ENCODE data around the gene USP28.
"Not testable (repeated sequence)": the region's sequence is repeated elsewhere in the genome, so short reads cannot be mapped to it uniquely, and the experiment has no call there.

The USP28 gene

DNA sequence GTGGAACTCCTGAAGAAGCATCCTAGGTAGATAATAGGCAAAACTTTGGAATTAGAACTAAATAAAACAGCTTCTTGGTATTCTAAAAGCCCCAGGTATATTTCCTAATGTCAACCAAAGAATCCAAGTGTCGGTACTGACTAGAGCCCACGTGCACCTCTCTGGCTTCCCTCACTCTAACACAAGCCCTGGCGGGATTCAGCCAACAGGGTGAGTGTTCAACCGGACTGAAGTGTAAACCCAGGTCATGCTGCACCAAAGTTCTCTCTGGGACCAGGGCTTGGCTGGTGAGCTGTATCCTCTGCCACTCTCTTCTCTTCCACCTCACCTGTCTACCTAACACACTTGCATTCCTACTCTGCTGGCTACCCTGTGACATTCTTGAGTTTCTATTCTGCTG is 40.1 kb downstream of the USP28 start:
- DNase-seq, result no peak

DNA sequence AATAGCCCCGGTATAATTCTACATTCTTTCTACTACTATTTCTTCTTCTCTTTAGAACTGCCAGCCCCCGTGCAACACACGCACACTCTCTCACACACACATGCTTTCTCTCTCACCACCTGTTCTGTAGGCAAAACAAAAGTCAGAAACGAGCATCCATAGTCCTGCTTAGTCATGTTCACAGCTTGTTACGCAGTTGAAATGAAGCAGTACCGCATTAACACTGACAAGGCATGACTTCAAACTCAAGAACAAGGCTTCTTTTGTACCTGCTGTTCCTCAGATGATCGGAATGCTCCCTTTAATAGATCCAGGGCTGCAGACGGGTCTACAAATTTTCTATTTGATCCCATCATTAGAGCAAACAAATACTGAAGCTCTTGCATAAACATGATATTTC is 42.2 kb downstream of the USP28 start:
- no peak for DNase-seq

DNA sequence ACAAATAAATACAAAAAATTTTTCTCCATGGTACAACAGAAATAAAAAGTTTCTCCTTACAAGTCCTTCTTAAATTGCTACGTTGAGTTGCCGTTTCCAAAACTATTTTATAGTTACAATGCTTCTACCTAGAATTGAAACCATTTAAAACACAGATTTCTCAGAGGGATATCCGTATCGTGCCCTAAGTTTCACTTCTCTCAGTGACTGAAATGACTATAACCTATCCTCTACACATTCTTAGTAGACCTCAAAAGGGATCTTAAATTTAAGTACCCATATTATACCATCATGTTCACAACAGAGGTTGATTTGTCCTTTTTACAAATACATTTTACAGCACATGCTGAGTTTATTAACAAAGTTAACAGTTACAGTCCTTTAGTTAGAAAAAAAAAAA is 44.1 kb downstream of the USP28 start:
- no peak for DNase-seq

DNA sequence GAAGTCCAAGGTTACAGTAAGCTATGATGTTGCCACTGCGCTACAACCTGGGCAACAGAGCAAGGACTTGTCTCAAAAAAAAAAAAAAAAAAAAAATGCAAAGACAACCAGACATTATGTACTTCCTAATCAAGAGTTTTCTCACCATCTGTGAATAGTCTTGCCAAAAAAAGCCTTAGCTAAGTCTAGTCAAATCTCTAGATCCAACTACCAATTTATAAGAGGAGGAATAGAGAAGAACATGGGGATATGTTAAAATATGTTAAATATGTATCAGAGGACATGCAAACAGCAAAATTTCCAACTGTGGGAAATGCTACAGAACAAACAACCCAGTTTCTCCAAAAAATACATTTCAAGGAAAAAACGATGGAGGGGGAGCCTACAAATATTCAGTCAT is 45.6 kb downstream of the USP28 start:
- no peak for DNase-seq

DNA sequence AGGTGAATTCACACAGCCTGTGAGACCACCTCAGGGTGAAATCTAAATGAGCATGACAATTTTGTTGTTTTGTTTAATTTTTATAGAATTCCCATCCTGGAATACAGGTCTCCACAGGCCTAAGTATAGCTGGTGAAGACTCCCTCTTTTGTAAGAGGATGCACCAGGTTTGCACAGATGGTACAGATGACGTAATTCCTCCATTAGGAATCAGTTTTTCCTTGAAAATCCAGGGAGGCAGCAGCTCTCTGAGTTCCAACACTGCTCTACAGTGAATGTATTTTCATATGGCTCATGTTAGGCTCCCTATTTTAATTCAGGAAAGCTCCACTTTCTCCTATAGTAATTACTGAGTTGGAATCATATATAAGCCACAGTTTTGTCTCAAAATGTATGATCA is 47.2 kb downstream of the USP28 start:
- no peak for DNase-seq

DNA sequence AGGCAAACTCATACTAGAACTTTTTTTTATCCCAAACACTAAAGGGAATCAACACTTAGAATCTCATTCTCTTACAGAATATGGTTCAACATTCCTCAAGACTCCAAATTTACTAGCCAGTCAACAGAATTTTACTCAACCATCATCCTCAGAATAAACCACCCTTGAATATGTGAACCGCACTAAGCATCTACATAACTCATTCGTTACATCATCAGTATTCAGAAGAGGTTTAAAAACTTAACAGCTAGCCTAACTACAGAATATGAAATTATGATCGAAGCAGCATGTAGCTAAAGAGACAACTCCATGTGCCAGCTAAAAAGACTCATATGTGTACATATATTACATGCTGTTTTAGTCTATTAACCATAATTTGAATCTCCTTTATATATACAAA is 47.9 kb downstream of the USP28 start:
- DNase-seq, result no peak

DNA sequence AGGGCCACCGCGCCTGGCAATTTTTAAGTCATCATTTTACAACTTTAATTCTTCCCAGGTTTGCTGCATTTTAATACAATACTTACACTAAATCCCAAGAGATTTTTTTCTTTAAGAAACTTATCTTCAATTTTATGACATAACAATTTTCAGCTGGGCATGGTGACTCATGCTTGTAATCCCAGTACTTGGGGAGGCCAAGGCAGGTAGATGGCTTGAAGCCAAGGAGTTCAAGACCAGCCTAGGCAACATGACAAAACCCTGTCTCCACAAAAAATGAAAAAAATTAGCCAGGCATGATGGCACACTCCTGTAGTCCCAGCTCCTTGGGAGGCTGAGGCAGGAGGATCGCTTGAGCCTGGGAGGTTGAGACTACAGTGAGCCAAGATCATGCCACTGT is 56.9 kb downstream of the USP28 start:
- DNase-seq, result no peak

DNA sequence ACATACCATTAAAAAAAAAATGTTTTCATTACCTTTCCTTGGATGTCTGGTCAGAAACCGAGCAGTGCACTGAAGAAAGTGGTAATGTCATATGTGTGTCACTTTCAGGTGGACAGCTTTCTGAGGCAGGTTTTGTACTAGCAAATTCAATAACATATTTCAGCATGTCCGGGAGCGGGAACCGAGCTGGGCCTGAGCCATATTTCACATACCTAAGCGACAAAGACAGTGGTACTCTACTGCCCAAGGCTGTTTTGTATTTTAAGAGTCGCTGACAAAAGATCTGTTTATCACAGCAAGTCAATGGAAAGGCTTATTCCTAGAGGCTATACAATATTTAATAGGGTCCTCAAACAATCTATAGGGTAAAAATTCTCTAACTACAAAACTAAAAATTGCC is 57.7 kb downstream of the USP28 start:
- DNase-seq, result no peak

DNA sequence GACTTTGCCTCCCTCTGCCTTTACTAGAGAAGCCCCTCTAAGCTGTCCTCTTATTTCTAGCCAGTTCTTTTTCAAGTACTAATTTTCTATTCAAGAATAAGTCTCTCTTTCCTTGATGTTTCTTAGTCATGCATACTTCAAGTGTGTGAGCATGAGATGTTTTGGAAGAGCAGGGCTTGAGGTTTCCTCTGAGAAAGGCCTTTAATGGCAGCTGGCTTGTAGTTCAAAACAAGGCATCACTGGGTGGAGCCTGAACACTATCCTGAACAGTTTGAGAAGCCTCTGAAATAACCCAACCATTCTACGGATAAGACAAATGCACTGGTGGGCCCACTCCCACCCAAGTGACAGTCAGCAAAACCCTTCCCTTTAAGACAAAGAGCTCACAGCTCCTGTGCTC is 58.2 kb downstream of the USP28 start:
- no peak for DNase-seq

DNA sequence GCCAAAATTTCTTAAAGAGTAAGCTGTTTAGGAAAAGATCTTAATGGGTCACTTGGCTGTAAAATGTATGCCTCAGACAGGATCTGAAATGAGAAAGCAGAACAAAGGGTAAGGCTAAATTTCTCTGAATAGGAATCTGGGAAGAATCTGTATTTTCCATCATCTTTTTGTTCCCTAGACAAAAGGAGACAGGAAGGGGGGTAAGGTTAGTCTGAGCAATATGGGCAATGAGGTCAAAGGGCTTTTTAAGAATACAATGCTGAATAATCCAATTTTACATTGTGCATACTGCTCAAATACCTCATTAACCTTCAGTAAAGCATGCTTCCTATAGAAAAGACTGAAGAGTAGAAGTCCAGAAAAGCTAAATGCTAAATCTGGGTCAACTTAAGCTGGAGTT is 61.2 kb downstream of the USP28 start:
- DNase-seq, result no peak

DNA sequence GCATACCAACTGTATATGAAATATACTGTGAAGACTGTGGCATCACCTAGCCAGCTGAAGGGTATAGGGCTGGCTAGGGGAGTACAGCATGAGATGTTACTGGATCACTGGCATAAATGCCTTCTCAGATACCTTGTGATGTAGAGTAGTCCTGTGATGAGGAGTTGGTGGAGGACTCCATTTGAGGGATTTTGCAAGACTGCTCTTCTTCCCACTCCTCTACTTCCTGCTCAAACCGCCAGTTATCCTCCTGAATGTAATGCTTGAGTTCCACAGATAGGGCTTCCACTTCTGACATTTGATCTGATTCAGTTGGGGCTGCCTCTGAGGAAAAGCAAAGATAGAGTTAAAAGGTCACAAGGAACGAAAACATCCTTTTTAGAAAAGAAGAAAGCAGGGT is 66.4 kb downstream of the USP28 start:
- DNase-seq, result peak; percentile 2 to 54 (median 38)

DNA sequence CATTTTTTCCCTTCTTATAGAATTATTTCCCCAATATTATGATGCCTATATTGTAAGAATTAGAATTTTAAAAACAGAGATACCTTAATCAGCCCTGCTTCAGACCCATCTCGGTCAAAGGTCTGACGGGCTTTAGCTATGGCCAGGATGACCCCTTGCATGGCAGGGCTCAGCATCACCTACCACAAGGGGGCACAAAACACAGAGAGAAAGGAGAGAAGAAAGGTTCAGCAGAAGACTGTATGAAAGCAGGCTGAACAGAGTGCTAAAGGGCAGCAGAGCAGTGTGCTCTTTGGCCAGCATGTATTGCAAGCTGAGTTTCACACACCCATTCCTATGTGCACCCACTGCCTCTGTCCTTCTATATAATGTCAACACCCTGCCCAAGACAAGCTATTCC is 69.0 kb downstream of the USP28 start:
- peak; percentile 9 to 31 (median 20) for DNase-seq

DNA sequence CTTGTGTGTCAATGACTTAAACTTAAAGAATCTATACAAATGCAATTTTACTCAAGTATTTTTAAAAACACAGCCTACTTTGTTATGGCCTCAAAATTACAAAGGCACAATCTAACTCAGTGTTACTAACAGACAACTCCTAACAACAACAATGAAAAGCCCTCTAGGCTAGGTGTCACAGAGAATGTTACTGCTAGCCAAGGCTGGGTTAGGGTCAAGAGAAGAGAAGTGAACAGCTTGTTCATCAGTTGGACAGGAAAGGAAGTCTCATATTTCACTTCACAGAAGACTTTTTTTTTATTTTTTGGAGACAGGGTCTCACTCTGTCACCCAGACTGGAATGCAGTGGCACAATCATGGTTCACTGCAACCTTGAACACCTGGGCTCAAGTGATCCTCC is 69.7 kb downstream of the USP28 start:
- no peak for DNase-seq

DNA sequence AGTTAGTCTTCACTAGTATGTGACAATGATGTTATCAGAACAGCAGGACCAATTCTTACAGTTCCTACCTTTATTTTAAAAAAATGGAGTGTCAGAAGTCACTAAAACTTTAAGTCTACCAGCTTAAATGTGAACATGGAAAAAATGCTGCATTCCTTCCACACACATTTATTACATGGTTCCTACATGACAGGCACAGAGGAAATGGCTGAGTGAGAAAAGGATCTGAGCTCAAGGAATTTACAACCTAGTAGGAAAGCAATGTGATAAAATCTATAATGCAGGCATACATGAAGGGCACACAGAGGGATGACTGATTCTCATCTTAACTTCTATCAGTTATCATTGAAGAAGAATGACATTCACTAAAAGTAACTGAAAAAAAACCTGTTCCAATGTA is 72.8 kb downstream of the USP28 start:
- no peak for DNase-seq

DNA sequence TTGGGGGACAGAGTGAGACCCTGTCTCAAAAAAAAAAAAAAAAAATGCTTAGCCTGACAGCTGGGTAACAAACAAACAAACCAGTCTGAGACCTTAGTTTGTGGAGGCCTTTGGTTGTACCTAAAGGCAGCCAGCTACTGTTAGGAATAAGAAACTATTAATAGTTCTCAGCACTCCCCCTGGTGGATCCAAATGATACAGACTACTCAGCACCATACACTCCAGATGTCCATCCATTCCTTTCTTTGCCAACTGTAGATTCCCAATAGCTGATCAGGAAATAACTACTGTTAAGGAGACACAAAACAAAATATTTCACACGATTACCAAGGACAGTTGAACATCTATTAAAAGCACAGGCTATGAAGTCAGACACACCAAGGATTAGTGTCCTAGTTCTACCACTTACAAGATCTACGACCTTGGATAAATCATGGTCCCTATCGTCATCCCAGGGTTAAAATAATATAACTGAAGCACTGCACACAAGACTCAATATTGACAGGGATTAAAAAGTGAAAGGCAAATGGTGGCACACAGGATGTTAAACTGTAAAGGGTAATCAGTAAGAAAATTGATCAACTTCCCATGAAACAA is 78.6 kb downstream of the USP28 start:
- DNase-seq, result peak; percentile 30 to 67 (median 46)

DNA sequence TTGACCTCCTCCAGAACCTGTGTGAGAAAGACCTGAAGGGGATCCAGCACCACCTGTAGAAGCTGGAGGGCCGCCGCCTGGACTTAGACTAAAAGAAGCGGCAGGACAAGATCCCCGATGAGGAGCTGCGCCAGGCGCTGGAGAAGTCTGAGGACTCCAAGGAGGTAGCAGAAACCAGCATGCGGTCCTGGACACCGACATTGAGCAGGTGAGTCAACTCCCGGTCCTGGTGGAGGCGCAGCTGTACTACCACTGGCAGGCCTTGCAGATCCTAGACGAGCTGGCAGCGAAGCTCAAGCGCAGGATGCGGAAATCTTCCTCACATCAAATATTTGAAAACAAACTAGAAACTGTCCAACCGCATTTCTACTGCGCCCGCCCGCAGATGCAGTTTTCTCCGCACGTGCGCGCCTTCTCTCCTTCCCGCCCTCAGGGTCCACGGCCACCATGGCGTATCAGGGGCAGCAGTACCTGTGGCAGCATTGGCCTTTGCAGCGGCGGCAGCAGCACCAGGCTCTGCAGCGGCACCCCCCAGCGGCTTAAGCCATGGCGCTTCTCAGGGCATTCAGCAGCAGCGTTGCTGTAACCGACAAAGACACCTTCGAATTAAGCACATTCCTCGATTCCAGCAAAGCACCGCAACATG is 85.6 kb downstream of the USP28 start:
- DNase-seq, result no peak

DNA sequence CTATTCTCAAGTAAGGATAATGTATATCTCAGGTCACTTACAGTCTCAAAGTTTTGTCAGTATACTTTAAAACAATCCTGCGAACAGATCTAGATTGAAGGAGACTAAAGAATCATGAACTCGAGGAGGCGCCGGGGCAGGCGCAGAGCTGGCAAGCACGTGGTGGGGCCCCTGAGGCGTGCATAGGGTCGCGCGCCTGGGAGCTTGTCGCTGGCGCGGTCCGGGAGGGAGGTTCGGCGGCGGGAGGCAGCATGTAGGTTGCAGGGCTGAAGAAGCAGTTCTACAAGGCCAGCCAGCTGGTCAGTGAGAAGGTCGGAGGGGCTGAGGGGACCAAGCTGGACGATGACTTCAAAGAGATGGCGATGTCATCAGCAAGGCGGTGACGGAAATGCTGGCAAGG is 86.4 kb downstream of the USP28 start:
- DNase-seq, result not testable (repeated sequence)

DNA sequence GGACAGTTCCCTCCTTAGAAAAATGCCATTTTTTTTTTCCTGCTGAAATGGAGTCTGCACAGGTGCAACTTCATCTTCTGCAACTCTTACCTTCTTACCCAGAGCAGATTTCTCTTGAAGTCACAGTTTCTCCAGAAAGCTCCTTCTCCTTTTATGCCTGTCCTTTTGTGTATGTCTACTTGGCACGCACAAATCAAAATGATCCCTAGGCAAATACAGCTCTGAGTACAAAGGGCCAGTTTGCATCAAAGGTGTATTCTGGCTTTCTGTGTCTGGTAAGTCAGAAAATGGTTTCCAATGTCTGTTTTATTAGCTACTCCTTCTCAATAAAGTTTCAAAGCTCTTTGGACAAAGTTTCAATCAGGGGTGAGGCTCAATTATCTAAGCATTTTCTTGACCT is 93.2 kb downstream of the USP28 start:
- DNase-seq, result no peak

DNA sequence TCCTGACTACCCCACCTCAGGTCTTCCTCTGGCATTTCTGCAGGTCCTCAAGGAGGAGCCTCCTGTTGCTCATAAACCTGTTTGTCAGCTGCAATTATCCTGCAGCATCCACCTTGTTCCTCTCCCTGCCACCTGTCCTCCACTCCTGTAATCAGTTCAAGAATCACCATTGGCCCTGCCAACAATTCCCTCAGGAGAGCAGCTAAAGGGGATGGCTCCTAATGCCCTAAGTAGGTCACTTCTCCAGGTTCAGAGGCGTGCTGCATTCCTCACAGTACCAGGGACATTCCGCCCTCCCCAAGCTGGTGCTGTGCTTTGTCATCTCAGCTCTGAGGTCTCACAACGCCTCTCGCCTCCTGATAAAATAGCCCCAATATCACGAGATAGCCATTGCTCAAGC is 93.7 kb downstream of the USP28 start:
- DNase-seq, result no peak

DNA sequence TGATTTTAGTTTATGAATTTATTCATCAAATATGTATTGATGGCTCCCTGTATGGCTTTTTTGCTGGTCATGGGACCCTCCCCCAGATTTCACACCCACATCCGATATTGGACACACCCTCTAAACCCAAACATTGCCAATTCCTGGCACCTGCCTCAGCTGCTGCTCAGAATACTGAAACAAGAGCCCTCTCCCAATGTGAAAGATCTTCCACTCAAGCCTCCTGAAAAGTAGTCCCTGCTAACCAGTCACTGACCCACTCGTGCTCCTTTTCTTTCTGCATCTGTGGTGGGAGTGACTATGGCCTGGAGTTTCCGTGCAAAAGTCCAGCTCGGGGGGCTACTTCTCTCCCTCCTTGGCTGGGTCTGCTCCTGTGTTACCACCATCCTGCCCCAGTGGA is 95.9 kb downstream of the USP28 start, which contains the start of gene CLDN25:
TSS of gene CLDN25 (plus strand) at position 301 of the 400 bp plus-strand sequence. CDS start at position 301, 0 bp downstream.
- no peak for DNase-seq

DNA sequence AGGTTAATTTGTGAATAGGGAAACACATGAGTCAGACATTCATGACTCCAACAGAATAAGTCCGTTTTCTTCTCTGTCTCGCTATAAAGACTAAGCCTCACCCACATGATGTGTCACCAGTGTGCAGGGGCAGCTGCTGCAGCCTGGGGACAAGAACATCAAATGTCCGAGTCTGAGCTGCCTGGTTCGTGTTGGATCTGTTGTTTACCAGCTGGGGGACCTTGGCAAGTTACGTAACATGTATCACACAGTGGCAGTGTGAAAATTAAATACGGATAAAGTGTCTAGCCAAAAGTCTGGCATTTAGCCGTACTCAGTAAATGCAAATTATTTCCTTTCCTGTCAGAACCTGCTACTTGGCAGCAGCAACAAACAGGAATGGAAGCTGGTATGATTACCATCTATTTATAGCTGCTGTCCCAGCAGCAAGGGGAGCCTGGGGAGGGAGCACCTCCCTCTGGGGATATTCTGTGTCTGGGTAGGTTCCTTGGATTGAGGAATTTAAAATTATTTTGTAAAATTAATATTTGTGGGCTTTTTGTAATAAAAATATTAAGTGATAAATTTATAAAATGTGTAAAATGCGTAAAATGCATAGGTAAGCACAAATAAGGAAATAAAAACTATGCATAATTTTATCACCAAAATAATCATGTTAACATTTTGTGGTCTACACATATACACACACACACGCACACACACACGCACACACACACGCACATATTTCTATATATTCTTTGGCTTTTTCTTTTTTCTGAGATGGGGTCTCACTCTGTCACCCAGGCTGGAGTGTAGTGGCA is 97.1 kb downstream of the USP28 start:
- peak; percentile 2 to 48 (median 20) for DNase-seq

DNA sequence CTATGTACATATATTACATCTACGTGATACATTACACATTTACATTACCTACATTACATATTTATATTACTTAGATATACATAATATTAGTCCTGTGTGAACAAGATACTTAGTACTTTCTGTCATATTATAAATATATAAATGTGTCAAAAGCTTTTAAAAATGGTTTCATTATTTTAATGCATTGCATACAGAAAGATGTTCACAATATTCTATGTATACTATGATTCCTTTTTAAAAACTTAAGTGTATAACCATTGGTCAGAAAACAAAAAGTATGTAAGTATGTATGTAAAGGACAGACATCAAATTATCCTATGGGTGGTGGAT is 101.2 kb downstream of the USP28 start:
- no peak for DNase-seq

DNA sequence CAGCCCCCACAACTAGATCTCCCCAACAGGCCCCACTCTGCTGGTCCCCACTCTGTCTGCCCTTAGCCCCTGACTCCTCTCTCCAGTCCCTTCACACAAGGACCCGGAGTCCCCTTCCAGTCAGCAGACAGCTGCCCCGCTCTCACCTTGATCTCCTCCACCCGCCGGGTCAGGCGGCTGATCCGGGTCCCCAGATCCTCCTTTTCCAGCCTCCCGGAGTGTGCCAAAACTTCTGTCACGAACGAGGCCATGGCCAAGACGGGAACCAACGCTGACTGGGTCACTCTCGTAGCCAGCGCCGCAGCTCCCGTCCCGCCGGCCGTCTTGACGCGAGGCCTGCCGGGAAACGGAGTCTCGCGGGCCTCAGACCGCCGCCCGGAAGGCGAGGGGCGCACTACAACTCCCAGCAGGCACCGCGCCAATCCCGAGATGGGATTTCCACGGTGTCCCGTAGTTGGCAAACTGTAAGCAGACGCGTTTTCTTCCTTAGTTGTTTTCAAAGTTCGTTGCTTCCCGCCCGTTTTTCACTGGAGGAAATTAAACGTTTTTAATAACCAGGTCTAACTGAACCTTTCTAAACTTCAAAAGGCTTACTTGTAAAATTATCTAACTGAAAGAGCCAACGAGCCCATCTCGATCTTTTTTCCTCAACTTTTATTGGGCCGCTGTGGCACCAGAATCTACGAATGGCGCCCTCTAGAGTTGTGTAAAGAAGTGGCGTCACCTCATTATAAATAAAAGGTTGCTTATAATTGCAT is 101.8 kb downstream of the USP28 start, which contains the start of gene ZW10:
TSS of gene ZW10 (minus strand) at position 277 of the 758 bp plus-strand sequence. CDS start at position 251, 26 bp downstream.
- peak; percentile 97 to 99 (median 98) for DNase-seq

All from suppressor macrophage (primary cell).